Myocyte (in vitro differentiated cells): ENCODE data around the gene PRR18. TPM values are rescaled to one million over a fixed set of nuclear protein-coding genes. Genes with fewer than 3 reads are reported as not detected.
A peak's percentile ranks its signal among the peaks of the same experiment; 100 is the strongest.

Experiments
- DNase-seq: peaks from one replicate; pipeline ENCODE4 v3.0.0-alpha.2; 2012; ENCODE audit warnings: low read depth
- total RNA-seq: library from RNA; depleted of rRNA; stranded (reverse); fragments of >200 nt; gene quantifications from 2 replicates; pipeline ENCODE4 v1.2.3, GENCODE V29; 2014

Gene PRR18
- total RNA-seq, 1 donor from 2014 or later: 0.21 TPM

- no peak for DNase-seq
Observed at GRCh38 chr6:166277892-166278578, 30.2 kb downstream of the PRR18 start.

DNA sequence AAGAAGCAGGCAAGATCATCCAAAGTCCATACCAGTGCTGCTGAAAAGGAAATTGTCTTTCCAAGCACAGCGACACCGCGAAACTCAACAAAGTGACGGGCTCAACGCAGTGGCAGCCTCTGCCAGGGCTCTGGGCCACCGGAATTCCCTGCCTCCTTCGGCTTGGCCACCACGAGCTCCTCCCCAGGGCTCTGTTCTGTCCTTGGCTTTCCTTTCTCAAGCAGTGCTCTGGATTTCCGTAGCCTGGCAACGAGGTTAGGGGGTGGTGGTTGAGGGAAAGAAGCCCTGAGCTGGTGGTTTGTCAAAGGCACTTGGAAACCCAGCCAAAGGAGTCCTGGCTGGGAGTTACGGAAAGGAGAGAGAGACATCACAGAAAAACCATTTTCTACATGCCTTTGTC is 31.2 kb downstream of the PRR18 start:
- peak; percentile 83 for DNase-seq

- DNase-seq: peak; percentile 66
Observed at GRCh38 chr6:166275714-166276166, 32.5 kb downstream of the PRR18 start.

- DNase-seq: no peak
Observed at GRCh38 chr6:166274739-166275370, 33.3 kb downstream of the PRR18 start.

DNA sequence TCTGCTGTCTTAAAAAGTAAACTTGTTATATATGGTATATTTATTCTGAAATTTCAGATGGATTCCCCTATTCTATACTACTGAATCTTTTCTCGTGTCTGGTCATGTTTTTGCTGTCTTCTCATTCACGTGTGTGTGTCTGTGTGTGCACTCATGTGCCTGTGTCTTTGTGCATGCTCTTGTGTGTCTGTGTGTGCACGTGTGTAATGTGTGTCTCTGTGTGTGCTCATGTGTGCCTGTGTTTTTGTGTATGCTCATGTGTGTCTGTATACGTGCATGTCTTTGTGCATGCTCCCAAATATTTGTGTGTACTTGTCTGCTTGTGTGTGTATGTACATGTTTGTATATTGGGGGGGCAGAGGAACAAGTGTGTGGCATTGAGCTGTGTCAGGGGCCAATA is 34.0 kb downstream of the PRR18 start:
- no peak for DNase-seq

DNA sequence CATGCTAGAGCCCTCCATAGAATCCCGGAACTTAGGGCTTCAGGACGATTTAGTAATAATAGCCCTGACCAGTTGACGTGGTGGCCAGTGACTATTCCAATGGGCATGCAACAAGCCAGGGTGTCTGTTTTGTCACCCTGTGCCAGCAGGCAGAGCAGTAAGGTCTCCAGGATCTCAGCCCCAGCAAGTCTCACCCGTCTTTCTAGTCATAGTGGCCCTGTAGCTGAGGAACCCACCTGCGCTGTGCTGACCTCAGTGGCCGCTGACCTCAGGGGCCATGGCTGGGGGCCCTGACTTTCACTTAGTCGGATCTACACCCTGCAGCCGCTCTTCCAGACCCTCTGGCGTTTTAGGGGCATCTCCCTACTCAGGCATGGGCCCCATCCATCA is 36.8 kb downstream of the PRR18 start:
- no peak for DNase-seq

DNA sequence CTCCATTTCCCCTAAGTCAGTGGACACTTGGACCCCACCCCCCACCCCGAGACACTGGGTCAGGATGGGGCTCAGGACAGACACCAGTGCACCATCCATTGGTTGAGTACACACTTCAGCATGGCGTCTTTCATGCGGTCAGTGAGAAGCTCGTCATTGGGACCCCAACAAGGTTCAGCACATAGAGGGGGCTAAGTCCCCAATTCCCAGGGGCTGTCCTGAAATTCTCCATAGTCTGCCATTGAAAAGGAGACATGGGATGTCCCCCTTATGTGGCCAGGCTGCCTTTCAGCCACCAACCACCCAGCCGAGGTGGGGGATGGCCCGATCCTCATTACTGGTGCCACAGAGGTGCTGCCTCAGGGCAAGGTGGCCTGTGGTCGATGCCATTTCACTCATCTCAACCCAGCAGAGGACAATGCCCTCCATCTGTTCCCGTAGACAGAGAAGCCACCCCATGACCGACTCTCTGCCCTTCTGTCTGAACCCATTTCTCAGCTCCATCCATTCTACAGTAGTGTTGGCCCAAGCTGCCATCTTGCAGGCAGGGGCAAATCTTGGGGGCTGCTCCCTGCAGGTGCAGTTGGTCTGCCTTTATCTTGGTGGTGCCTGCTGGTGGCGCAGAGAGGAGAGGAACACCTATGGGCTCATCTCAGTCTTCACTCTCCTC is 37.4 kb downstream of the PRR18 start:
- DNase-seq: no peak

- no peak for DNase-seq
Observed at GRCh38 chr6:166269301-166270039, 38.7 kb downstream of the PRR18 start.

GRCh38 chr6:166268431-166268830 is 39.8 kb downstream of the PRR18 start:
- DNase-seq: no peak

DNA sequence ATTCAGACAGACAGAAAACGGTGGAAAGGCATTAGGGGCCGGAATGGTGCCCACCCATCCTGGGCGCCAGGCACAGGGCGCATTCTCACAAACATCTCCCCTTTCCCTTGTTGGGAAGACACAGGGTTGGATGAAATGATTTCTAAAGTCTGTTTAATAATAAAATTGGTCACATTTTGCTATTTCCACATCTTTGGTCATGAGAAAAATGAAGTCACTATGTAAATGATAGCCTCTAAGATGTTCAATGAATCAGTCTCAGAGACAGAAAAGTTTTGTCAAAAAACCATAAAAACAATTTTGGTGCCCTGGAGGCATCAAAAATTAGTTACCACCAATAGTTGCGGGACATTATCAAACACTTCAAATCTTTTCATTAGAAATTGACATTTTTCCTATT is 40.7 kb downstream of the PRR18 start:
- DNase-seq: no peak

DNA sequence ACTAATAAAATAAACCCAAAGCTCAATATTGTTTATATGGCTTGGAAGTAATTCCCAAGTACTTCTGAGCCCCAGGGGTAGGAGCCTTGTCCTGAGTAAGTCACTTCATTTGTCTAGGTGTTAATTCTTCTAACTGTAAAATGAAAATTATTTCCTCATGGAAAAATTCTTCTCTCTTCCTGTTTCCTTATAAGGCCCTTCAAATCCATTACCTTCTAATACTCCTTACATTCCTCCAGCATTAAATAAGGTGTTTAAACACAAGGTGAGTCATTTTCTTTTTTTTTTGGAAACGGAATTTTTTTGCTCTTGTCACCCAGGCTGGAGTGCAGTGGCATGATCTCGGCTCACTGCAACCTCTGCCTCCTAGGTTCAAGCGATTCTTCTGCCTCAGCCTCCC is 41.9 kb downstream of the PRR18 start:
- no peak for DNase-seq

DNA sequence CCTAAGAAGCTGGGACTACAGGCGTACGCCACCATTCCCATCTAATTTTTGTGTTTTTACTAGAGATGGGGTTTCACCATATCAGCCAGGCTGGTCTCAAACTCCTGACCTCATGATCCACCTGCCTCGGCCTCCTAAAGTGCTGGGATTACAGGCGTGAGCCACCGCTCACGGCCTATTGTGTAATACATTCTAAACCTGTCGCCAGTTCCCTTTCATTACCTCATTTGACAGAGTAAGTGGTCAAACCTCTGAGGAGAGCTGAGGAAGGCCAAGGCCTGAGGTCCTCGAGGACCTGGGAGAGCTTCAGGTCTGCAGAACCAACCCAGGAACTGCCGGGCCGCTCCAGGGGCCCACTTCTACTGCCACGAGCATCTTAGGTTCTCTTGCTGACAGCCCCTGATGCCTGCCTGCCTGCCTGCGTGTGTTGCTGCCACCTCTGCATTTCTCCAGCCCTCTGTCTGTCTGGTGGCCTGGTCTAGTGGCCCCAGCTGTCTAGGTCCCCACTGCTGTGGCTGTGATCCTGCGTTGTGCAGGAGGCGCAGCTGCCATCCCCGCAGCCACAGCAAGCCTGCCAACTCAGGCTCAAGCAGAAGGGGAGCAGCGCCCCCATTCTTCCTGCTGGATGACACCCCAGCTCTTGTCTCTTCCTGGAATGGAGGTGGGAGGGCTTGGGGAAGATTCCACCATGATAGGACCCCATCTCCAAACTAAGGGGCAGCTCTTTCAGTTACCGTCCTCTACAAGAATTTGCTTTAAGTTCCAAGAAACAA is 45.3 kb downstream of the PRR18 start:
- DNase-seq: peak; percentile 36

DNA sequence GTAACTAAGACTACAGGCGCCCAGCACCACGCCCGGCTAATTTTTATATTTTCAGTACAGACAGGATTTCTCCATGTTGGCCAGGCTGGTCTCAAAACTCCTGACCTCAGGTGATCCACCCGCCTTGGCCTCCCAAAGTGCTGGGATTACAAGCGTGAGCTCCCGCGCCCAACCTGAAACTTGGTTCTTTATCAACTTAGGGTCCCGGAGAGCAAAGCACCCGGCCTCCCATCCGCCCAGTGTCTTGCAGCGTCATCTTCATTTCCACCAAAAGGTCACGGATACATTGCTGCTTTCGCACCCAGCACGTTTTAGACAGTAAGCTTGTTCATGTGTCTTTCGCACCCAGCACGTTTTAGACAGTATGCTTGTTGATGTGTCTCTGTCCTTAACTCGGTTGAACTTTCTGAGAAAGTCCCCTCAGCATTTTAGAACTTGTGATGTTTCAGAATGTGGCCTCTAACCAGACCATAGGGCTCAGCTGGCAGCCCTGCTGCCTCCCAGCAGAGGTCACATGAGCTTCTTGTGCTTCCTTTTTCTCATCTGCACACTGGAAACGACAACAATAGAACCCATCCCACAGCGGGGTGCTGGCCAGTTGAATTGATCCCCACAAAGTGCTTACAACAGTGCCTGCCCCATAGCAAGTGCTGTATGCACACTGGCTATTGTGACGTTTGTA is 48.8 kb downstream of the PRR18 start:
- no peak for DNase-seq

DNA sequence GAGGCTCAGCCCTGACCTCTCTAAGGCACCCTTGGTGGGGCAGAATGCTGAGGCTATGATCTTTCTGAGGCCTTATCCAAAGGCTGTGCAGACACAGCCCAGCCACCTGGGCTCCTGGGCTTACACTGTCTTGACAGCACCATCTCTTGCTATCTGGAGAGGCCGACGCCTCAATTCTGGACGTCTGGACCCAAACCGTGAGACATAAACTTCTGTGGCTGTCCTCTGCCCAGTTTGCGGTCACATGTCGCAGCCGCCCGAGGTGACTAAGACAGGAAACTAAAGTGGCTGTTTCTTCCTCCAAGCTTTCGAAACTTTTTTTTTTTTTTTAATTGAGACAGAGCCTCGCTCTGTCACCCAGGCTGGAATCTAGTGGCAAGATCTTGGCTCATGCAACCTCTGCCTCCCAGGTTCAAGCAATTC is 49.3 kb downstream of the PRR18 start:
- DNase-seq: no peak

DNA sequence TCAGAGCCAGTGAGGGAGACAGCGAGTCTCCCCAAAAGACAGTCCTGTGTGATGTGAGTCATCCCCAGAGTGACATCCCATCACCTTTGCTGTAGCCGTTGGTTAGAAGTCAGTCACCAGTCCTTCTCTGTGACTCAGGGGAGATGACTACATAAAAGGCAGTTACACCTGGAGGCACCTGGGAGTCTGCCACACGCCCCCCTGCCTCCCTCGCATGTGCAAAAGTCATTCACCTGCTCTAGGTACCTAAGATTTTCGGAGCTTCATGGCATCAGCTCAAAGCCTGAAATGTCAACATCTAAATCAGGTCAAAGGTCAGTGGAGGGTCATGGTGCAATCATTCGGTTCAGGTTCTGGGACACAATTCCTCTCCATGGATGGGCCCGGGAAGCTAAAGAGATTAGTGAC is 50.3 kb downstream of the PRR18 start:
- DNase-seq: no peak

Other genes with a start within 250 kb of the PRR18 start
- not detected in 2 replicates for gene TBXT, start 140.5 kb downstream of the PRR18 start, total RNA-seq
- gene SFT2D1, start 34.2 kb upstream of the PRR18 start, total RNA-seq: 28.8 and 38.1 TPM in 2 replicates
- gene MPC1, start 74.5 kb upstream of the PRR18 start, total RNA-seq: 34.2 and 85.5 TPM in 2 replicates